ENCODE results near the gene CDKN2B-AS1.

CDKN2B-AS1 gene

GRCh38 chr9:22052376-22052945, 57.9 kb downstream of the CDKN2B-AS1 start:
- no peaks in the 10 kb centered on the region for H3K27me3 ChIP-seq (ENCODE audit: control insufficient read depth, insufficient read depth, low read length)
- H3K36me3 ChIP-seq (ENCODE audit: control insufficient read depth, insufficient read depth, low read length) = no peaks in the 10 kb centered on the region
- no peaks in the 10 kb centered on the region for H3K79me2 ChIP-seq
- H3K9ac ChIP-seq = no peak overlapping the region
- no peaks in the 10 kb centered on the region for H3K9me3 ChIP-seq (ENCODE audit: control insufficient read depth, low read length)
- H2AFZ ChIP-seq = no peak overlapping the region
- no peak overlapping the region for H3K4me3 ChIP-seq (ENCODE audit: low read depth, low read length)
- H3K4me2 ChIP-seq (ENCODE audit: low read length) = peak overlapping the region; percentile 4
- no peak overlapping the region for H3K27ac ChIP-seq
- TF ChIP-seq, protein P1, sequence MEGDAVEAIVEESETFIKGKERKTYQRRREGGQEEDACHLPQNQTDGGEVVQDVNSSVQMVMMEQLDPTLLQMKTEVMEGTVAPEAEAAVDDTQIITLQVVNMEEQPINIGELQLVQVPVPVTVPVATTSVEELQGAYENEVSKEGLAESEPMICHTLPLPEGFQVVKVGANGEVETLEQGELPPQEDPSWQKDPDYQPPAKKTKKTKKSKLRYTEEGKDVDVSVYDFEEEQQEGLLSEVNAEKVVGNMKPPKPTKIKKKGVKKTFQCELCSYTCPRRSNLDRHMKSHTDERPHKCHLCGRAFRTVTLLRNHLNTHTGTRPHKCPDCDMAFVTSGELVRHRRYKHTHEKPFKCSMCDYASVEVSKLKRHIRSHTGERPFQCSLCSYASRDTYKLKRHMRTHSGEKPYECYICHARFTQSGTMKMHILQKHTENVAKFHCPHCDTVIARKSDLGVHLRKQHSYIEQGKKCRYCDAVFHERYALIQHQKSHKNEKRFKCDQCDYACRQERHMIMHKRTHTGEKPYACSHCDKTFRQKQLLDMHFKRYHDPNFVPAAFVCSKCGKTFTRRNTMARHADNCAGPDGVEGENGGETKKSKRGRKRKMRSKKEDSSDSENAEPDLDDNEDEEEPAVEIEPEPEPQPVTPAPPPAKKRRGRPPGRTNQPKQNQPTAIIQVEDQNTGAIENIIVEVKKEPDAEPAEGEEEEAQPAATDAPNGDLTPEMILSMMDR (IDR thresholded peaks at IDR 0.05) = no peak
- H3K4me1 ChIP-seq = peaks cover 4% of the 10 kb centered on the region

GRCh38 chr9:22053178-22053577, 58.6 kb downstream of the CDKN2B-AS1 start:
- TF ChIP-seq, protein P1 (IDR thresholded peaks at IDR 0.05) = no peak
- H3K9ac ChIP-seq = no peak overlapping the region

GRCh38 chr9:22054076-22054475, 59.5 kb downstream of the CDKN2B-AS1 start:
- Histone ChIP-seq H3K4me3 (ENCODE audit: low read depth, low read length) (no peak overlapping the region), H3K9me3 (ENCODE audit: control insufficient read depth, low read length) (no peaks in the 10 kb centered on the region), H3K79me2 (no peaks in the 10 kb centered on the region), H3K36me3 (ENCODE audit: control insufficient read depth, insufficient read depth, low read length) (no peaks in the 10 kb centered on the region), H3K4me2 (ENCODE audit: low read length) (no peak overlapping the region), H3K27ac (no peak overlapping the region), H3K4me1 (peaks cover 4% of the 10 kb centered on the region), H3K27me3 (ENCODE audit: control insufficient read depth, insufficient read depth, low read length) (no peaks in the 10 kb centered on the region), H2AFZ (no peak overlapping the region), H3K9ac (no peak overlapping the region)
- TF ChIP-seq, protein P1 (IDR thresholded peaks at IDR 0.05) = no peak

More at GRCh38 chr9:22053178-22053577, 58.6 kb downstream of the CDKN2B-AS1 start:
- Histone ChIP-seq H3K36me3 (ENCODE audit: control insufficient read depth, insufficient read depth, low read length) (no peaks in the 10 kb centered on the region), H3K27me3 (ENCODE audit: control insufficient read depth, insufficient read depth, low read length) (no peaks in the 10 kb centered on the region), H3K27ac (no peak overlapping the region), H2AFZ (no peak overlapping the region), H3K79me2 (no peaks in the 10 kb centered on the region), H3K9me3 (ENCODE audit: control insufficient read depth, low read length) (no peaks in the 10 kb centered on the region), H3K4me1 (peaks cover 4% of the 10 kb centered on the region), H3K4me2 (ENCODE audit: low read length) (no peak overlapping the region), H3K4me3 (ENCODE audit: low read depth, low read length) (no peak overlapping the region)

GRCh38 chr9:22054529-22054928, 59.9 kb downstream of the CDKN2B-AS1 start:
- no peak overlapping the region for H3K27ac ChIP-seq
- TF ChIP-seq, protein P1 (IDR thresholded peaks at IDR 0.05) = no peak
- no peak overlapping the region for H2AFZ ChIP-seq
- H3K4me1 ChIP-seq = peaks cover 4% of the 10 kb centered on the region
- H3K4me2 ChIP-seq (ENCODE audit: low read length) = no peak overlapping the region
- no peak overlapping the region for H3K9ac ChIP-seq
- H3K9me3 ChIP-seq (ENCODE audit: control insufficient read depth, low read length) = no peaks in the 10 kb centered on the region
- no peaks in the 10 kb centered on the region for H3K79me2 ChIP-seq
- no peak overlapping the region for H3K4me3 ChIP-seq (ENCODE audit: low read depth, low read length)
- H3K36me3 ChIP-seq (ENCODE audit: control insufficient read depth, insufficient read depth, low read length) = no peaks in the 10 kb centered on the region
- H3K27me3 ChIP-seq (ENCODE audit: control insufficient read depth, insufficient read depth, low read length) = no peaks in the 10 kb centered on the region

DNA sequence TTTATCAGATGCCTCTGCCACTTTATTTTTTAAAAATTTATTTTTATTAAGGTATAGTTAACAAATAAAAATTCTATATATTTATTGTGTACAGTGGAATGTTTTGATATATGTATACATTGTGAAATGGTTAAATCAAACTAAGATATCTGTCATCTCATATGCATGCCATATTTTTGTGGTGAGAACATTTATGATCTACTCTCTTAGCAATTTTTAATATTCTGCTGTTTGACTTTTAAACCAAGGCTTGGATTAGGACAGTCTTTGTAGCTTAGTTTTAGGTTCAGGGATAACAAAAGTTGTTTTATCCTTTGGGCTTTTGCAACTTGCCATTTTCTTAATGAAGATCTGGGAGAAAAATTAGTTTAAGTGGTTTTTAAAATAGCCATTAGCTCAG, 60.5 kb downstream of the CDKN2B-AS1 start:
- Histone ChIP-seq H3K4me3 (ENCODE audit: low read depth, low read length) (no peak overlapping the region), H3K27ac (no peak overlapping the region), H3K27me3 (ENCODE audit: control insufficient read depth, insufficient read depth, low read length) (no peaks in the 10 kb centered on the region), H3K9ac (no peak overlapping the region), H3K79me2 (no peaks in the 10 kb centered on the region), H3K4me1 (peaks cover 4% of the 10 kb centered on the region), H3K4me2 (ENCODE audit: low read length) (no peak overlapping the region), H2AFZ (no peak overlapping the region), H3K9me3 (ENCODE audit: control insufficient read depth, low read length) (no peaks in the 10 kb centered on the region), H3K36me3 (ENCODE audit: control insufficient read depth, insufficient read depth, low read length) (no peaks in the 10 kb centered on the region)
- TF ChIP-seq, protein P1 (IDR thresholded peaks at IDR 0.05) = no peak

Data from parathyroid adenoma (tissue), 2 donors.